PC-3 (cell line): ENCODE results near the gene CHRNA3. TPM values are rescaled to one million over a fixed set of nuclear protein-coding genes. Genes with fewer than 3 reads are reported as not detected.

Experiments used
- ATAC-seq: fragments of 200-7000 bp; cut with Tn5 transposase; 2 replicates; pipeline ENCODE4 v1.9.1; 2020; ENCODE audit warnings: mild to moderate bottlenecking, moderate library complexity
- BruUV-seq: library from RNA; stranded (reverse); fragments of 400-500 nt; replicated peaks from 2 replicates; lab custom pipeline; 2021; lab: Mats Ljungman, UMichigan
- CTCF ChIA-PET: fragments of 300-600 bp; sonication (Branson Sonifier 250); formaldehyde crosslinking; loops from one replicate; lab custom pipeline; 2022; ENCODE audit warnings: antibody characterized with exemption; lab: Charles Lee
- POLR2A ChIA-PET: fragments of 300-600 bp; sonication (Branson Sonifier 250); formaldehyde crosslinking; loops from one replicate; lab custom pipeline; 2022; ENCODE audit warnings: antibody characterized with exemption; ENCODE audit not compliant: unreplicated experiment; lab: Charles Lee
- DNase-seq: peaks from one replicate; pipeline ENCODE4 v3.0.0-alpha.2; 2015
- H2AFZ ChIP-seq: fragments of 300-600 bp; sonication (generic); 2 replicates; pipeline ENCODE4 v1.6.0; 2016; ENCODE audit warnings: antibody characterized with exemption, low read length
- H3F3A ChIP-seq: fragments of 300-600 bp; sonication (generic); one replicate; pipeline ENCODE4 v1.6.0; 2017; ENCODE audit warnings: antibody characterized with exemption, low read length, control low read depth, mild to moderate bottlenecking; ENCODE audit not compliant: unreplicated experiment
- H3K27ac ChIP-seq: fragments of 300-600 bp; sonication (generic); 2 replicates; pipeline ENCODE4 v1.5.1; 2016; ENCODE audit warnings: mild to moderate bottlenecking, low read length
- H3K27me3 ChIP-seq: fragments of 300-600 bp; sonication (generic); 2 replicates; pipeline ENCODE4 v1.6.1; 2016; ENCODE audit warnings: low read length, mixed read lengths
- H3K36me3 ChIP-seq: fragments of 300-600 bp; sonication (generic); 2 replicates; pipeline ENCODE4 v1.6.1; 2016; ENCODE audit warnings: low read depth, mixed run types, low read length, mixed read lengths
- H3K4me1 ChIP-seq: fragments of 300-600 bp; sonication (generic); 2 replicates; pipeline ENCODE4 v1.5.1; 2016; ENCODE audit warnings: low read length; ENCODE audit not compliant: insufficient read depth
- H3K4me2 ChIP-seq: fragments of 300-600 bp; sonication (generic); 2 replicates; pipeline ENCODE4 v1.6.0; 2016; ENCODE audit warnings: low read length
- H3K4me3 ChIP-seq: fragments of 300-600 bp; sonication (generic); 2 replicates; pipeline ENCODE4 v1.5.1; 2016; ENCODE audit warnings: mild to moderate bottlenecking, low read length, mixed read lengths
- H3K79me2 ChIP-seq: fragments of 300-600 bp; sonication (generic); 2 replicates; pipeline ENCODE4 v1.6.1; 2017; ENCODE audit warnings: low read length, mixed read lengths
- H3K9ac ChIP-seq: fragments of 300-600 bp; sonication (generic); 2 replicates; pipeline ENCODE4 v1.6.0; 2016; ENCODE audit warnings: mild to moderate bottlenecking, low read length
- H3K9me2 ChIP-seq: fragments of 300-600 bp; sonication (generic); replicated peaks from 2 replicates; pipeline ENCODE4 v1.6.1; 2016; ENCODE audit warnings: mixed run types, low read length, mixed read lengths
- H3K9me3 ChIP-seq: fragments of 300-600 bp; sonication (generic); 2 replicates; pipeline ENCODE4 v1.6.1; 2016; ENCODE audit warnings: low read length, mixed read lengths
- H4K20me1 ChIP-seq: fragments of 300-600 bp; sonication (generic); 2 replicates; pipeline ENCODE4 v1.6.1; 2016; ENCODE audit warnings: low read length, mixed read lengths
- CTCF ChIP-seq: fragments of 300-600 bp; sonication (generic); conservative IDR thresholded peaks from 2 replicates; pipeline ENCODE4 v1.5.1; 2017; ENCODE audit warnings: antibody characterized with exemption, low read depth, mild to moderate bottlenecking, low read length
- EZH2 ChIP-seq: fragments of 300-600 bp; sonication (generic); IDR thresholded peaks from one replicate; pipeline ENCODE4 v1.6.1; 2017; ENCODE audit warnings: antibody characterized with exemption, mild to moderate bottlenecking, low read length; ENCODE audit not compliant: unreplicated experiment
- EZH2phosphoT487 ChIP-seq: fragments of 300-600 bp; sonication (generic); IDR thresholded peaks from 2 replicates; pipeline ENCODE4 v1.6.1; 2018; ENCODE audit warnings: mild to moderate bottlenecking, antibody characterized with exemption, low read length, borderline replicate concordance
- intact Hi-C: fragments of 100-400 bp; cut with micrococcal nuclease; formaldehyde crosslinking; loops from 2 replicates; pipeline ENCODE4 v1.9.0; 2023
- total RNA-seq: library from RNA; depleted of rRNA; stranded (reverse); fragments of >200 nt; gene quantifications from 2 replicates; pipeline ENCODE4 v1.2.3, GENCODE V29; 2014

The CHRNA3 gene
- total RNA-seq, 1 experiment from 2014 or later: not detected

DNA sequence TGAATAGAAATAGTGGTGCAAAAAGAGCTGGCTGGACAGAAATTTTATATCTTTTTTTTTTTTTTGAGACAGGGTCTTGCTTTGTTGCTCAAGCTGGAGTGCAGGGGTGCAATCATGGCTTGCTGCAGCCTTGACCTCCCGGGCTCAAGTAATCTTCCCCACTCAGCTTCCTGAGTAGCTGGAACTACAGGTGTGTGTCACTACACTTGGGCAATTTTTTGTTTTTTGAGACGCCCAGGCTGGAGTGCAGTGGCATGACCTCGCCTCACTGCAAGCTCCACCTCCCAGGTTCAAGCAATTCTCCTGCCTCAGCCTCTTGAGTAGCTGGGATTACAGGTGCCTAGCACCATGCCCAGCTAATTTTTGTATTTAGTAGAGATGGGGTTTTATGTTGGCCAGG, 22.4 kb downstream of the CHRNA3 start:
- Histone ChIP-seq H3K79me2 (no peaks in the 10 kb centered on the region), H4K20me1 (no peaks in the 10 kb centered on the region), H3K36me3 (no peaks in the 10 kb centered on the region), H3K27me3 (no peaks in the 10 kb centered on the region), H3K9me3 (no peaks in the 10 kb centered on the region), H3F3A (no peaks in the 10 kb centered on the region), H3K9me2 (no peaks in the 10 kb centered on the region), H2AFZ (no peak overlapping the region), H3K4me2 (no peak overlapping the region), H3K27ac (no peak overlapping the region), H3K9ac (no peak overlapping the region), H3K4me1 (no peaks in the 10 kb centered on the region), H3K4me3 (no peak overlapping the region)
- CTCF ChIA-PET: no interaction called here
- intact Hi-C loops: no loop called here
- ATAC-seq: no peak
- POLR2A ChIA-PET: no interaction called here
- TF ChIP-seq EZH2: no peak
- TF ChIP-seq CTCF: no peak
- TF ChIP-seq EZH2phosphoT487: no peak
- no peak for DNase-seq
- BruUV-seq: no TSS peak

DNA sequence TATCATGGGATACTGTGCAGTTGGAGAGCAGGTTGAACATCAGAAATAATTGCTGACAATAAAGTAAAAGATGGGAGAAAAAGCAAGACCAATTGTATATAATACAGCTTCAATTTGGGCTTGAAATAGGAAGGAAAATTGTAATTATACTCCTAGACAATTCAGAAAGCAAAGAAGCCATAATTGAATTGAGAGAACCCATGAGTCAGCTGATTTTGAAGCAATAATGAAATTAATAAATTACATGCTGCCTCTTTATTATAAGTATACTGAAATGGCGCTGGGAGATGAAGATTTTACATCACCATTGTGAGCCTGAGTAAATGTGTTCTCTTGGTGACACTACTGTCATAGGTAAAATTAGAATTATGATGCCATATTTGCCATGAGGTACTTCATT, 23.2 kb downstream of the CHRNA3 start:
- POLR2A ChIA-PET: no interaction called here
- Histone ChIP-seq H3K36me3 (no peaks in the 10 kb centered on the region), H3K27ac (no peak overlapping the region), H3K9me3 (no peaks in the 10 kb centered on the region), H3K9me2 (no peaks in the 10 kb centered on the region), H3K4me2 (no peak overlapping the region), H3K4me1 (no peaks in the 10 kb centered on the region), H3K27me3 (no peaks in the 10 kb centered on the region), H3K79me2 (no peaks in the 10 kb centered on the region), H3K9ac (no peak overlapping the region), H2AFZ (no peak overlapping the region), H4K20me1 (no peaks in the 10 kb centered on the region), H3K4me3 (no peak overlapping the region), H3F3A (no peaks in the 10 kb centered on the region)
- ATAC-seq (no peak), DNase-seq (no peak)
- BruUV-seq: no TSS peak
- TF ChIP-seq EZH2: no peak
- no peak for TF ChIP-seq CTCF
- no peak for TF ChIP-seq EZH2phosphoT487
- CTCF ChIA-PET: no interaction called here
- intact Hi-C loops: no loop called here

GRCh38 chr15:78574944-78575343, 45.9 kb downstream of the CHRNA3 start:
- H2AFZ ChIP-seq: no peak overlapping the region
- H3K36me3 ChIP-seq: no peaks in the 10 kb centered on the region
- H3F3A ChIP-seq: no peaks in the 10 kb centered on the region
- no peak overlapping the region for H3K9ac ChIP-seq
- H3K9me3 ChIP-seq: no peaks in the 10 kb centered on the region
- no peak overlapping the region for H3K4me2 ChIP-seq
- H3K9me2 ChIP-seq: no peaks in the 10 kb centered on the region
- DNase-seq (no peak), ATAC-seq (no peak)
- ChIA-PET POLR2A (no interaction called here), CTCF (no interaction called here)
- no peak for TF ChIP-seq EZH2
- TF ChIP-seq CTCF: no peak
- no peak for TF ChIP-seq EZH2phosphoT487
- H3K27ac ChIP-seq: no peak overlapping the region
- no peaks in the 10 kb centered on the region for H3K4me1 ChIP-seq
- intact Hi-C loops: no loop called here
- peaks cover 15% of the 10 kb centered on the region for H3K79me2 ChIP-seq
- H4K20me1 ChIP-seq: no peaks in the 10 kb centered on the region
- BruUV-seq: no TSS peak
- H3K4me3 ChIP-seq: no peak overlapping the region
- H3K27me3 ChIP-seq: no peaks in the 10 kb centered on the region
